TTC549 (cell line): ENCODE data around the gene CHST5.
"Not testable (repeated sequence)": the region's sequence is repeated elsewhere in the genome, so short reads cannot be mapped to it uniquely, and the experiment has no call there.

Source experiments
- FAIRE-seq: peaks from 2 replicates; lab custom pipeline; 2012; peaks lifted over from hg19 to GRCh38; lab: Jason Lieb, UNC

Gene CHST5

GRCh38 chr16:75550211-75550662 lies 14.3 kb upstream of the CHST5 start:
- FAIRE-seq: no peak

- FAIRE-seq: not testable (repeated sequence)
Measured at GRCh38 chr16:75548456-75548855, 12.5 kb upstream of the CHST5 start.

GRCh38 chr16:75546293-75546692 lies 10.4 kb upstream of the CHST5 start:
- no peak for FAIRE-seq

- FAIRE-seq: not testable (repeated sequence)
Measured at GRCh38 chr16:75545879-75546278, 10.0 kb upstream of the CHST5 start.

GRCh38 chr16:75542462-75542861 lies 6.6 kb upstream of the CHST5 start:
- not testable (repeated sequence) for FAIRE-seq

- no peak for FAIRE-seq
Measured at GRCh38 chr16:75541236-75541635, 5.3 kb upstream of the CHST5 start.

- not testable (repeated sequence) for FAIRE-seq
Measured at GRCh38 chr16:75538882-75539565, 3.1 kb upstream of the CHST5 start.

GRCh38 chr16:75537776-75538175 lies 1.9 kb upstream of the CHST5 start:
- no peak for FAIRE-seq

GRCh38 chr16:75535211-75535843 lies 581 bp downstream of the CHST5 start:
- FAIRE-seq: no peak

GRCh38 chr16:75534560-75535205 lies 1.2 kb downstream of the CHST5 start:
- no peak for FAIRE-seq

- no peak for FAIRE-seq
Measured at GRCh38 chr16:75532791-75533190, 3.1 kb downstream of the CHST5 start.

GRCh38 chr16:75532142-75532765 lies 3.7 kb downstream of the CHST5 start:
- FAIRE-seq: no peak

- FAIRE-seq: no peak
Measured at GRCh38 chr16:75529959-75530358, 5.9 kb downstream of the CHST5 start.

- no peak for FAIRE-seq
Measured at GRCh38 chr16:75529056-75529905, 6.6 kb downstream of the CHST5 start.

- FAIRE-seq: no peak
Measured at GRCh38 chr16:75527825-75528299, 8.0 kb downstream of the CHST5 start.

- no peak for FAIRE-seq
Measured at GRCh38 chr16:75526032-75526790, 9.7 kb downstream of the CHST5 start.

- no peak for FAIRE-seq
Measured at GRCh38 chr16:75519175-75519574, 16.7 kb downstream of the CHST5 start.

- FAIRE-seq: not testable (repeated sequence)
Measured at GRCh38 chr16:75516189-75516966, 19.5 kb downstream of the CHST5 start.

- no peak for FAIRE-seq
Measured at GRCh38 chr16:75514296-75514695, 21.6 kb downstream of the CHST5 start.

- no peak for FAIRE-seq
Measured at GRCh38 chr16:75506574-75506973, 29.3 kb downstream of the CHST5 start.
